ENCODE data around the gene CYTH1.

GRCh38 chr17:78796517-78796900 is 14.4 kb upstream of the CYTH1 start:
- TF ChIP-seq, protein P1, sequence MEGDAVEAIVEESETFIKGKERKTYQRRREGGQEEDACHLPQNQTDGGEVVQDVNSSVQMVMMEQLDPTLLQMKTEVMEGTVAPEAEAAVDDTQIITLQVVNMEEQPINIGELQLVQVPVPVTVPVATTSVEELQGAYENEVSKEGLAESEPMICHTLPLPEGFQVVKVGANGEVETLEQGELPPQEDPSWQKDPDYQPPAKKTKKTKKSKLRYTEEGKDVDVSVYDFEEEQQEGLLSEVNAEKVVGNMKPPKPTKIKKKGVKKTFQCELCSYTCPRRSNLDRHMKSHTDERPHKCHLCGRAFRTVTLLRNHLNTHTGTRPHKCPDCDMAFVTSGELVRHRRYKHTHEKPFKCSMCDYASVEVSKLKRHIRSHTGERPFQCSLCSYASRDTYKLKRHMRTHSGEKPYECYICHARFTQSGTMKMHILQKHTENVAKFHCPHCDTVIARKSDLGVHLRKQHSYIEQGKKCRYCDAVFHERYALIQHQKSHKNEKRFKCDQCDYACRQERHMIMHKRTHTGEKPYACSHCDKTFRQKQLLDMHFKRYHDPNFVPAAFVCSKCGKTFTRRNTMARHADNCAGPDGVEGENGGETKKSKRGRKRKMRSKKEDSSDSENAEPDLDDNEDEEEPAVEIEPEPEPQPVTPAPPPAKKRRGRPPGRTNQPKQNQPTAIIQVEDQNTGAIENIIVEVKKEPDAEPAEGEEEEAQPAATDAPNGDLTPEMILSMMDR (IDR thresholded peaks at IDR 0.05 in 8 of 11, conservative IDR thresholded peaks at IDR 0.05 in 3 of 11), result no peak
- no peak for TF ChIP-seq POLR2A (IDR thresholded peaks at IDR 0.05)

Measured in spleen (tissue), 7 donors.